Cardiac fibroblast (primary cell): Measurements from ENCODE around the gene NLRC3.
A peak's percentile ranks its signal among the peaks of the same experiment; 100 is the strongest.

Source experiments
- DNase-seq, 2 donors: peaks; one replicate each; pipeline versions ENCODE4 v3.0.0 to v3.0.0-alpha.2; 2010; ENCODE audit warnings: low read depth in 2 of 2
- H3K4me3 ChIP-seq, 2 donors: replicated peaks in 1 of 2; 1 replicate in 1 of 2; 2 replicates in 1 of 2; pipeline ENCODE4 v1.5.1; 2011; ENCODE audit warnings: low read depth in 2 of 2, low read length in 2 of 2, mild to moderate bottlenecking in 2 of 2, moderate library complexity in 1 of 2
- TF ChIP-seq, protein P1 (sequence below): IDR thresholded peaks from one replicate; pipeline ENCODE4 v1.5.1; 2011; ENCODE audit warnings: low read depth, mild to moderate bottlenecking, low read length, inconsistent platforms

The NLRC3 gene

DNA sequence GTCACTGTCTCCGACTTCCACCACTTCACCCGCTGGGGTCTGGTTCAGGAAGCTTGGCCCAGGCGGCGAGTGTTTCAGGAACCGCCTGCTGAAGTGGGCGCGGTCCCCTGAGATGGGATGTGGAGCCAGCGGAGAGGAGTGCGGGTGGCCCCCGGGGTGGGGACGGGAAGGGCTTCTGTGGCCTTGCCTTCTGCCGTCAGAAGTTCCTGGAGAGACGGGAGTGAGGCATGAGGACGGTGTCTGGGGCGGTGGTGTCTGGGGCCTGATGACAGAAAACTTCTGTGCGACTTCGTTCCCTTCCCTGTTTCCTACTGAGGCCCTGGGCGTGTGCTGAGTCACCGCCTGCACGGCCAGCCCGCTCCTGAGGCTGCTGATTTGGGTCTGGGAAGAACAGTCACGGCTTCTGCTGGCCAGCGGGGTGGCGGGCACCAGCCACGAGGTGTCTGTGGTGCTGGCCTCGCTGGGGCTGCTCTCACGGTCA lies 12.3 kb upstream of the NLRC3 start:
- H3K4me3 ChIP-seq = no peak overlapping the region
- TF ChIP-seq, protein P1, sequence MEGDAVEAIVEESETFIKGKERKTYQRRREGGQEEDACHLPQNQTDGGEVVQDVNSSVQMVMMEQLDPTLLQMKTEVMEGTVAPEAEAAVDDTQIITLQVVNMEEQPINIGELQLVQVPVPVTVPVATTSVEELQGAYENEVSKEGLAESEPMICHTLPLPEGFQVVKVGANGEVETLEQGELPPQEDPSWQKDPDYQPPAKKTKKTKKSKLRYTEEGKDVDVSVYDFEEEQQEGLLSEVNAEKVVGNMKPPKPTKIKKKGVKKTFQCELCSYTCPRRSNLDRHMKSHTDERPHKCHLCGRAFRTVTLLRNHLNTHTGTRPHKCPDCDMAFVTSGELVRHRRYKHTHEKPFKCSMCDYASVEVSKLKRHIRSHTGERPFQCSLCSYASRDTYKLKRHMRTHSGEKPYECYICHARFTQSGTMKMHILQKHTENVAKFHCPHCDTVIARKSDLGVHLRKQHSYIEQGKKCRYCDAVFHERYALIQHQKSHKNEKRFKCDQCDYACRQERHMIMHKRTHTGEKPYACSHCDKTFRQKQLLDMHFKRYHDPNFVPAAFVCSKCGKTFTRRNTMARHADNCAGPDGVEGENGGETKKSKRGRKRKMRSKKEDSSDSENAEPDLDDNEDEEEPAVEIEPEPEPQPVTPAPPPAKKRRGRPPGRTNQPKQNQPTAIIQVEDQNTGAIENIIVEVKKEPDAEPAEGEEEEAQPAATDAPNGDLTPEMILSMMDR = no peak

DNA sequence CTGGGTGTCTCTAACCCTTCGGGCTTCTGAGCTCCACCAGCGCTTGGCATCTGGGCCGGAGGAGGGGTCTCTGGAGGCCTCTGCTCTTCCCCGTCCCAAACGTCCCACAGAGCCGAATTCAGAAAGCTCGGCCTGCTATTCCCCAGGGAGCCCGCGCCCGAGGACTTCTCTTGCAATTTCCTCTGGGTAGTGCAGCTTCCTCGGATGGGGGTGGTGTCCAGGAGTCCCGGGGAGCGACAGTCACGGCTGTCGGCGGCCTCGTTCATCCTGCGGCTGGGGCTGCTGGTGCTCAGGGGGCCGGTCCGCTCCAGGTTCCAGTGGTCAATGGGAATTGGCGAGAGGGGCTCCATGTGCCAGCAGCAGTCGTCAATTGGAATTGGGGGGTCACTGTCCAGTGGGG lies 11.8 kb upstream of the NLRC3 start:
- TF ChIP-seq, protein P1 = no peak
- DNase-seq = no peak
- H3K4me3 ChIP-seq = no peak overlapping the region

More for the DNA sequence above, 12.3 kb upstream of the NLRC3 start:
- peak in 1 of 2 donors; percentile 13 for DNase-seq

DNA sequence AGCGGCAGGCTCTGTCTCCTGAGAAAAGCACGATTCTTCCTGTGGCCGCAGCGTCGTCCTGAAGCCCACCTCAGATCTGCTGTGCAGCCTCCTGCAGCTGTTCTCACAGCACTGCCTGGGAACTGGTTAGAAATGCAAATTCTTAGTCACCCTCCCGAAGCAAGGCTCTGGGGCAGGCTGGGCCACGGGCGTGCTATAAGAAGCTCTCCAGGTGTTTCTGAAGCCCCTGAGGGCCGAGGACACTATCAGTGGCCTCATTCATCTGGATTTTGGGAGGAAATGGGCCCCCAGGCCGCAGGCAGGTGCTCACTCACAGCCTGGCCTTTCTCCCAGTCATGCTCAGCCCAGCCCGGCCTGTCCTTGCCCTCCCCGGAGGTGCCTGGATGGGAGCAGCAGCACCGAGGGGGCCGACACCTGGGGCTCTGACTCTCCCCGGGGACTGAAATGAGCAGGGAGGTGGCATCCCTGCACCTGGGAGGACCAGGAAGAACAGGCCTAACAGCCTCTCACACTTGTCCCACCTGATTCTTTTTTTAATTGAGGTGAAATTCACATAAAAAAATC lies 10.4 kb upstream of the NLRC3 start:
- TF ChIP-seq, protein P1 = no peak
- no peak for DNase-seq

DNA sequence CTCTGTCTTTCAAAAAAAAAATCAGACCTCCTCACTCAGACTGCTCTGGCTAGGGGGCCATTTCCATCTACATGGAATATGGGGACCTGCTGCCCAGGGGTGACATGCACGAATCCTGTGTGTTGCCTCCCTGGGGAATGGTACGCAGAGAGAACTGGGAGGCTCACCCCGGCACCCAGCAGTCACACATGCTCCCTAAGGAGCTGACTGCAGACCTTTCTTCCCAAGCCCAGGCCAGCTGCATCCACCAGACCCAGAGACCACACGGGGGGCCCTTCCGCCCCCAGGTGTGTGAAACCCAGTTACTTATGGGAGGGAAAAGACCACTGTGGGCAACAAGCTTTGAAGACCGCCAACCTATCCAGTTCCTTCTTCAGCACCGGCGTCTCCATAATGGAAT lies 7.2 kb upstream of the NLRC3 start:
- H3K4me3 ChIP-seq = no peak overlapping the region
- DNase-seq = no peak
- TF ChIP-seq, protein P1 = no peak

More for the DNA sequence above, 10.4 kb upstream of the NLRC3 start:
- H3K4me3 ChIP-seq = no peak overlapping the region

DNA sequence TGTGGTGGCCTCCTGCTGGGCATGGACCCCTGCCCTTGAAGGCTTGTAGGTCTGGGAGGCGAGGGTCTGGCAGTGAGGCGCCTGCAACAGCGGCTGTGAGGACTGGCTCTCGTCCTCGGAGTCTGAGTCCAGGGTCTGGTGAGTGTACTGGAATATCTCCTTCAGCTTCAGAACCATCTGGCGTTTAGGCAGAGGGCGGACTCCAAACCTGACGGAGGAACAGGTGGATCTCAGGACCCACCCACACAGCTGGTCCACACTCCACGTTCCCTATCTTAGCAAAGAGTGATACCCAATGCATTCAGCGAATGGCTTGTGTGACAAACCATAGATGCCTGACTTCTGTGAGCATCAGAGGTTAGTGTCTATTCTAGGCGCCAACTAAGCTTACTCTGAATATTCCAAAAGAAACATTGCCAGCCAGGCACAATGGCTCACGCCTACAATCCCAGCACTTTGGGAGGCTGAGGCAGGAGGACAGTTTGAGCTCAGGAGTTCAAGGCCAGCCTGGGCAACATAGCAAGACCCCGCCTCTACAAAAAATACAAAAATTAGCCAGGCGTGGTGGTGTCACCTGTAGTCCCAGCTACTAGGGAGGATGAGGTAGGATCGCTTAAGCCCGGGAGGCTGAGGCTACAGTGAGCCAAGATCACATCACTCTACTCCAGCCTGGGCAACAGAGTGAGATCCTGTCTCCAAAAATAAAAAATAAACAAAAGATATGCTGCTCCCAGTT lies 6.3 kb upstream of the NLRC3 start:
- TF ChIP-seq, protein P1 = no peak
- DNase-seq = no peak
- H3K4me3 ChIP-seq = no peak overlapping the region

DNA sequence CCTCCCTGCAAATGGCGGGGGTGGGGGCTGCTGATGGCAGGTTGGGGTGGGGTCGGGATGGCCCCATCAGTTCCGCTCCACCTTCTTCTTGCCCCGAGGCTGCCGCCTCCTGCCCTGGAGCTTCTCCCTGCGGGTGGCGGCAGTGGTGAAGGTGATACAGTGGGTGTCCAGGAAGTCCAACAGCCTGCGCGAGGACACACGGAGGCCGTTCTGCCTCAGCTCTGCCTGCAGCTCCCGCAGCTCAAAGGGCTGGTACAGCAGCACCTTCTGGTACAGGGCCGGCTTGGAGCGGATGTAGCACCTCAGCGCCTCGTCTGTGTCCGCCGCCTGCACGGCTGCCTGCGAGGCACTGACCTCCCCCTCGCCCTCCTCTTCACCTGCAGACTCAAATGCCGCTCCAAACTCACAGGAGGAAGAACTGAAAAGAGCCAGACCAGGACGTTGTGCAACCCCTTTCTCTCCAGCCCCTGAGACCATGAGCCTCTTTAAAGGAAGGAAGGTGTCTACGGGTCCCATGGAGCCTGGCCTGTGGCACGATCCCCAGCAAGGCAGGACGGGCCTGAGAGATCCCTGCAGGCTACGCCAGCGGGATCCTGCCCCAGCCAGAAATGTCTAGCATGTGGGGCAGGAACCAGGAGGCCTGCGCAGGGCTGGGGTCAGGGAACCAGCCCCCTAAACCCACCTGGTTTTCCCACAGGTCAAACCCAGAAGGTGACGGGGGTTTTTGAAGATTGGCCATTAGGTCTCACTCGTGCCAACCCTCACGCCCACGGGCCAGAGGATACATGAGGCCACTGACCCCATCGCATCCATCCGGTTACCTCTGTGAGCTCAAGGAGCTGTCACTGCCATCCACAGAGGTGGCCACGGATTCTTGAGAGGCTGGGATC lies 5.3 kb upstream of the NLRC3 start:
- no peak overlapping the region for H3K4me3 ChIP-seq
- TF ChIP-seq, protein P1 = no peak
- DNase-seq = no peak
